Coronary artery (tissue), 2 donors: ENCODE measurements around the gene SLC25A15.

Source experiments
- DNase-seq: peaks from one replicate; pipeline ENCODE4 v3.0.0-alpha.2; 2017; ENCODE audit warnings: low spot score
- H3K27ac ChIP-seq, 2 donors: fragments of 200-600 bp; sonication (generic); one replicate each; pipeline ENCODE4 v1.5.1; 2016 to 2019
- H3K4me3 ChIP-seq: fragments of 200-600 bp; sonication (generic); 2 replicates; pipeline ENCODE4 v1.5.1; 2016; ENCODE audit warnings: mild to moderate bottlenecking, moderate library complexity
- TF ChIP-seq, protein P1 (sequence below): fragments of 200-600 bp; sonication (generic); IDR thresholded peaks from one replicate; pipeline ENCODE4 v1.5.1; 2019; ENCODE audit warnings: antibody characterized with exemption

SLC25A15 gene

DNA sequence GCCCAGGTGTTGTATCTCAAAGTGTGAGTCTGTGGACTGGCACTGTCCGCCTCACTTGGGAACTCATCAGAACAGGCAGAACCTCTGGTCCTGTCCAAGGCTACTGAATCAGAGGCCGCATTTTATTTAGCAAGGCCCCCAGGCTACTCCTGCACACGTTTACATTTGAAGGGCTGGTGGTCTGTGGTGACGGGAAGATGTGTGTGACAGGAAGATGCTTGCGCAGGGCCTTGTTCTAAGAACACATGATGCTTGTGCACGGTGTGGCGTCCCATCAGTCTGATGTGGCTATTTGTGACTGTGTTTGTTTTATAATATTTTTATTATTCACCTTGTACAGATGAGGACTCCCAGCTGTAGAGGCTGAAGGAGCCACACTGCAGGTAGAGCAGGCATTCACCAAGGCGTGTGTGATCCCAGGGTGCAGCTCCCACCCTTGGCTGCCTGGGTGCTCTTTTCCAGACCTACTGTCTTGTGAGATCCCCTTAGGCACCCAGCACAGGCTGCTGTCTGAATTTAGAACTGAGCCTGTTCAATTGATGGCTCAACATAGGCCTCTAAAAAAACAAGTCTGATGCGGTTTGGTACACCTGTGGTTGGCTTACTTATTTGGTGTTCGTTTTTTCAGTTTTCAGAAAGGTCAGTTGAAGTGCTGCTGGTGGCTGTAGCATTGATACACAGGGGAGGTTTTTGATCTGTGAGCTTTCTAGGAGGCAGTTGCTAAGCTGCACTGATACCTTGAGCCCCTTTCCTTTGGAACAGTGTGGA is 3.1 kb downstream of the SLC25A15 start:
- DNase-seq, result no peak
- no peak overlapping the region for H3K27ac ChIP-seq
- no peak overlapping the region for H3K4me3 ChIP-seq
- TF ChIP-seq, protein P1, sequence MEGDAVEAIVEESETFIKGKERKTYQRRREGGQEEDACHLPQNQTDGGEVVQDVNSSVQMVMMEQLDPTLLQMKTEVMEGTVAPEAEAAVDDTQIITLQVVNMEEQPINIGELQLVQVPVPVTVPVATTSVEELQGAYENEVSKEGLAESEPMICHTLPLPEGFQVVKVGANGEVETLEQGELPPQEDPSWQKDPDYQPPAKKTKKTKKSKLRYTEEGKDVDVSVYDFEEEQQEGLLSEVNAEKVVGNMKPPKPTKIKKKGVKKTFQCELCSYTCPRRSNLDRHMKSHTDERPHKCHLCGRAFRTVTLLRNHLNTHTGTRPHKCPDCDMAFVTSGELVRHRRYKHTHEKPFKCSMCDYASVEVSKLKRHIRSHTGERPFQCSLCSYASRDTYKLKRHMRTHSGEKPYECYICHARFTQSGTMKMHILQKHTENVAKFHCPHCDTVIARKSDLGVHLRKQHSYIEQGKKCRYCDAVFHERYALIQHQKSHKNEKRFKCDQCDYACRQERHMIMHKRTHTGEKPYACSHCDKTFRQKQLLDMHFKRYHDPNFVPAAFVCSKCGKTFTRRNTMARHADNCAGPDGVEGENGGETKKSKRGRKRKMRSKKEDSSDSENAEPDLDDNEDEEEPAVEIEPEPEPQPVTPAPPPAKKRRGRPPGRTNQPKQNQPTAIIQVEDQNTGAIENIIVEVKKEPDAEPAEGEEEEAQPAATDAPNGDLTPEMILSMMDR, result no peak

DNA sequence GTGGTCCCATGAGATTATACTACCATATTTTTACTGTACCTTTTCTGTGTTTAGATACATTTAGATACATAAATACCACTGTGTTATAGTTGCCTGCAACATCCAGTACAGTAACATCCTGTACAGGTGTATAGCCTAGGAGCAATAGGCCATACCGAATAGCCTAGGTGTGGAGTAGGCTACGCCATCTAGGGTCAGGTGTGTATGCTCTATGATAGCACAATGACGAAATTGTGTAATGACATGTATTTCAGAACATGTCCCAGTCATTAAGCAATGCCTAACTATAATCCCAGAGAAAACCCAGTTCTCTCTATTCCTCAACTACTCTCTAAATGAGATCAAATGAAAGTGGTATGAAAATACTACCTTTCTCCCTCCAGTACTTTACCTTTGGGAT is 3.9 kb downstream of the SLC25A15 start:
- TF ChIP-seq, protein P1, result no peak
- no peak overlapping the region for H3K27ac ChIP-seq
- DNase-seq, result no peak
- H3K4me3 ChIP-seq, result no peak overlapping the region

DNA sequence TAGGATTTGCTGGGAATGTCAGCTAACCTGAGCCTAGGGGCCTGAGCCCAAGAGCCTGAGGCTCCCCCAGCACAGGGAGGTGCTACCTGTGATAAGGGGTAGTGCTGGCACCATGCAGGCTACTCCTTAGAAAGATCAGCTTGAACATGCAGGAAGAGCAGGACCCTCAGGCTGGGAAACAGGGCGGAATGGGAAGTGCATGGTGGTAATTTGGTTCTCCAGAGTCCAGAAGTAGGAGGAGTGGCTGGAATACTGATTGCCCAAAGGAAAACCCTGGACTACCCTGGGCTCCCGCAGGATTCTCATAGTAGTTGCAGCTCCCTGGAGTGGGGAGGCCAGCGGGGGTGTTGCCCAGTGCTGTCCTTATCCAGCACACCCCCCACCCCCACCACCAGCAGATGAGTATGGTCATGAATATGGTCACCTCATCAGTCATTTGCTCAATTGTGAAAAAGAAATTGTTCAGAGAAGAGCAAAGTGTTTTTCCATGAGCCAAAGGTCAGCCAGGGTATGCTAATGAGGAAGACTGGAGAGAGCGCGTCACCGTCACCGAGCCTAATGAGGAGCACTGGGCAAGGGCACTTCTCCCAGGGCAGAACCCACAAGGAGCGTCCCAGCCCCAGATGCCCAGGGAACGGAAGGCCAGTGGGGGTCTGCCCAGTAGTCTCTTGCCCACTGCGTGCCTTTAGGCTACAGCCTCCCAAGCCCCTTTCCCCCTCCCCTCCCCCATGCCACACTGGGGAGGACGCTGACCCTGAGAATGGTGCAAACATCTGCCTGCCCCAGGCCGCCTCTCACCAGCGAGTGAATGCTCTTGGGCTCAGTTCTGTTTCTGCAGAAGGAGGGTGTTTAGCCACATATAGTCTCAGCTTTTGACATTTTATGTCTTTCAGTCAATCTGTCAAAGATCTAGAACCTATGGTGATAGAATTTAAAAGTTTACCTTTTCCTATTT is 5.3 kb downstream of the SLC25A15 start:
- TF ChIP-seq, protein P1, result no peak
- no peak for DNase-seq
- Histone ChIP-seq H3K4me3 (no peak overlapping the region), H3K27ac (no peak overlapping the region)

DNA sequence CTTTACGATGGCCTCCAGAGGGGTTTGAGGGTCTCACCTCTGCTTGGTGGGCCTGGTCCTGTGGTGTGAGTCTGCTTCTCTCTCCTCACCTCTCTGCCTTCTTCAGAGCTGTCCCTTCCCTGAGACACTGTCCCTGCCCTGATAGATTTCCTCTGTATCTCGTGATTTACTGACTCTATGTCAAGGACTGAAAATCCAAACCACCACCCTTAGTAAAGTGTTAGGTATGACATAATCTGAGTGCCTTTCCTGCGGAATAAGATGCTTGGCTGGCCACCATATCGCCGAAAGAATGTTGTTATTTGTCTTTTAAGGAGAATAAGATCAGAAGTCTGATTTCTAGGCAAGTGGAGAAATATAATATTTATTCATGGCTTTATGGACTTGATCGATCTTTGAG is 7.2 kb downstream of the SLC25A15 start:
- no peak overlapping the region for H3K4me3 ChIP-seq
- DNase-seq, result no peak
- H3K27ac ChIP-seq, result no peak overlapping the region
- TF ChIP-seq, protein P1, result no peak

DNA sequence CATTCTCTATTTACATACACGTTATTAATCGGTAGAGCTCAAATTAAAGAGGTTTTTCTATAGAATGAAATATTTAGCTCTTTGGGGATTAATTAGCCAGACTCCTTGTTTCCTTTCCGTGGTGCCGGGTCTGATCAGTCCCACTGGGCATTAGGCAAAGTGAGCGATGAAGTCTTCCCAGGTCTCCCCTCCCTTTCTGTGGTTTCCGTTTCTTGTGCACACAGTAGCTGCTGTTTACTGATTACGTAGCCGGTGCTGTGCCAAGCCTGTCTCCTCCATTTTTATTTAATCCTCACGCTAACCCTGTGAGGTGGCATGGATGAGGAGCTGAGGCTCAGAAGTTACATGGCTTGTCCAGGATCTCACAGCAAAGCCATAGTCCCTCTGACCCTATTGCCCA is 9.0 kb downstream of the SLC25A15 start:
- Histone ChIP-seq H3K4me3 (no peak overlapping the region), H3K27ac (no peak overlapping the region)
- no peak for DNase-seq
- TF ChIP-seq, protein P1, result no peak

DNA sequence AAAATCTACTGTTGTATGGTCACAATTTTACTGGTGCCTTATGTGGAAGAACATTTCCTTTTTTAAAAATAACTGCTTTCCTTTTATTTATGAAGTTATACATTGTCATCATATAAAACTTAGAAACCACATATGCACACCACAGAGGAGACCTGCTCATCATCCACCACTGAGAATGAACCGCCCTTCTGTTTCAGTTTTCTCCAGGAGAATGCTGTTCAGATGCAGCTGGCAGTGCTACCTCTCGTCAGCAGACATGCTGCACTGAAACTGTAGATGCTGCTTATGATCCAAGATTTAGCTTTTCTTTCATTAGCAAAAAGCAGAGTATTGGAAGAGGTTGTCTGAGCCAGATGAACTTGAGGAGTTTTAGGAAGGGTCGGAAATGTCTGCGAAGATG is 10.1 kb downstream of the SLC25A15 start:
- TF ChIP-seq, protein P1, result no peak
- Histone ChIP-seq H3K27ac (no peak overlapping the region), H3K4me3 (no peak overlapping the region)
- no peak for DNase-seq
